Nephron (organoid): ENCODE data around the gene PCDHGA1.

Experiments used
- H3K27ac Mint-ChIP-seq, 3 experiments: 2 replicates each; pipeline ENCODE4 v1.8.0; 2020; ENCODE audit warnings: mixed read lengths in 3 of 3, mild to moderate bottlenecking in 2 of 3, moderate library complexity in 1 of 3
- H3K27me3 Mint-ChIP-seq: 2 replicates; pipeline ENCODE4 v1.8.0; 2021; ENCODE audit warnings: low read depth, mild to moderate bottlenecking, moderate library complexity, mixed read lengths
- H3K36me3 Mint-ChIP-seq: 2 replicates; pipeline ENCODE4 v1.8.0; 2020; ENCODE audit warnings: low read depth, mixed read lengths
- H3K4me1 Mint-ChIP-seq: 2 replicates; pipeline ENCODE4 v1.8.0; 2020; ENCODE audit warnings: mixed read lengths
- H3K4me3 Mint-ChIP-seq, 3 experiments: 2 replicates each; pipeline ENCODE4 v1.8.0; 2020; ENCODE audit warnings: mild to moderate bottlenecking in 3 of 3, mixed read lengths in 3 of 3, moderate library complexity in 2 of 3
- H3K9me3 Mint-ChIP-seq: 2 replicates; pipeline ENCODE4 v1.8.0; 2020; ENCODE audit warnings: mixed read lengths
- TF ChIP-seq, protein P1 (sequence below), 3 experiments: fragments of 200-600 bp; sonication (generic); IDR thresholded peaks; one replicate each; pipeline ENCODE4 v1.5.0; 2021; ENCODE audit warnings: antibody characterized with exemption in 3 of 3; ENCODE audit not compliant: unreplicated experiment in 3 of 3

PCDHGA1 gene

DNA sequence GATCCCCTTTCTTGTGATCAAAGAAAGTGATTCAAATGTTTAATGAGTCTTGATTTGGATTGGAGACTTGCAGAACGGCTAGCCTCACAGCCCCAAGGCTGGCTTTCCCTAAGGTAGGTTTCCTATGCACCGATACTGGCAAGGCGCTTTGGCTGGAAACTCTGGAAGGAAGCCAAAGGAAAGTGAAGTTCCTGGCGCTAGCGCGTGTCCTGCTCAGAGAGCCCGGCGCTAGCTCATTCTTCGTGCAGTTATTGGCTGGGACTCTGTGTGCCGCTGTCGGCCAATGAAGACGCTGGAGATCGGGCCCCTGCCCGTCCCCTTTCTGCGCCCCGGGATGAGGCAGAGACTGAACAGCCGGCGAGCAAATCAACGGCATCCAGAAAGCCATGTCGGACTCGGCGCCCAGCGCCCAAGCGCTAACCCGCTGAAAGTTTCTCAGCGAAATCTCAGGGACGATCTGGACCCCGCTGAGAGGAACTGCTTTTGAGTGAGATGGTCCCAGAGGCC is 145.4 kb downstream of the PCDHGA1 start, which contains the start of gene PCDHGC3:
PCDHGC3 (plus strand) TSS at position 342 of the 507 bp plus-strand sequence; CDS start at position 493, 151 bp downstream.
- Mint-ChIP-seq H3K36me3 (peaks cover 65% of the 10 kb centered on the region), H3K9me3 (peaks cover 43% of the 10 kb centered on the region), H3K4me1 (peaks cover 23% of the 10 kb centered on the region), H3K27ac (peak within 1 kb of the TSS; percentile 95 to 98 (median 97)), H3K27me3 (no peaks in the 10 kb centered on the region), H3K4me3 (peak within 1 kb of the TSS; percentile 98 to 99 (median 98))
- TF ChIP-seq, protein P1, sequence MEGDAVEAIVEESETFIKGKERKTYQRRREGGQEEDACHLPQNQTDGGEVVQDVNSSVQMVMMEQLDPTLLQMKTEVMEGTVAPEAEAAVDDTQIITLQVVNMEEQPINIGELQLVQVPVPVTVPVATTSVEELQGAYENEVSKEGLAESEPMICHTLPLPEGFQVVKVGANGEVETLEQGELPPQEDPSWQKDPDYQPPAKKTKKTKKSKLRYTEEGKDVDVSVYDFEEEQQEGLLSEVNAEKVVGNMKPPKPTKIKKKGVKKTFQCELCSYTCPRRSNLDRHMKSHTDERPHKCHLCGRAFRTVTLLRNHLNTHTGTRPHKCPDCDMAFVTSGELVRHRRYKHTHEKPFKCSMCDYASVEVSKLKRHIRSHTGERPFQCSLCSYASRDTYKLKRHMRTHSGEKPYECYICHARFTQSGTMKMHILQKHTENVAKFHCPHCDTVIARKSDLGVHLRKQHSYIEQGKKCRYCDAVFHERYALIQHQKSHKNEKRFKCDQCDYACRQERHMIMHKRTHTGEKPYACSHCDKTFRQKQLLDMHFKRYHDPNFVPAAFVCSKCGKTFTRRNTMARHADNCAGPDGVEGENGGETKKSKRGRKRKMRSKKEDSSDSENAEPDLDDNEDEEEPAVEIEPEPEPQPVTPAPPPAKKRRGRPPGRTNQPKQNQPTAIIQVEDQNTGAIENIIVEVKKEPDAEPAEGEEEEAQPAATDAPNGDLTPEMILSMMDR (IDR thresholded peaks at IDR 0.05; ENCODE audit: unreplicated experiment in 3 of 3), result peak in 1 of 3 experiments; percentile 33

DNA sequence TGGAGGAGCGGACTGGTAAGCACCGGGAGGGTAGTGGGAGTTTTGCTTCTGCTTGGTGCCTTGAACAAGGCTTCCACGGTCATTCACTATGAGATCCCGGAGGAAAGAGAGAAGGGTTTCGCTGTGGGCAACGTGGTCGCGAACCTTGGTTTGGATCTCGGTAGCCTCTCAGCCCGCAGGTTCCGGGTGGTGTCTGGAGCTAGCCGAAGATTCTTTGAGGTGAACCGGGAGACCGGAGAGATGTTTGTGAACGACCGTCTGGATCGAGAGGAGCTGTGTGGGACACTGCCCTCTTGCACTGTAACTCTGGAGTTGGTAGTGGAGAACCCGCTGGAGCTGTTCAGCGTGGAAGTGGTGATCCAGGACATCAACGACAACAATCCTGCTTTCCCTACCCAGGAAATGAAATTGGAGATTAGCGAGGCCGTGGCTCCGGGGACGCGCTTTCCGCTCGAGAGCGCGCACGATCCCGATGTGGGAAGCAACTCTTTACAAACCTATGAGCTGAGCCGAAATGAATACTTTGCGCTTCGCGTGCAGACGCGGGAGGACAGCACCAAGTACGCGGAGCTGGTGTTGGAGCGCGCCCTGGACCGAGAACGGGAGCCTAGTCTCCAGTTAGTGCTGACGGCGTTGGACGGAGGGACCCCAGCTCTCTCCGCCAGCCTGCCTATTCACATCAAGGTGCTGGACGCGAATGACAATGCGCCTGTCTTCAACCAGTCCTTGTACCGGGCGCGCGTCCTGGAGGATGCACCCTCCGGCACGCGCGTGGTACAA is 146.0 kb downstream of the PCDHGA1 start:
- H3K36me3 Mint-ChIP-seq, result peaks cover 69% of the 10 kb centered on the region
- H3K9me3 Mint-ChIP-seq, result peaks cover 43% of the 10 kb centered on the region
- H3K27ac Mint-ChIP-seq, result peak overlapping the region; percentile 95 to 98 (median 97)
- TF ChIP-seq, protein P1 (IDR thresholded peaks at IDR 0.05; ENCODE audit: unreplicated experiment in 3 of 3), result no peak
- H3K27me3 Mint-ChIP-seq, result no peaks in the 10 kb centered on the region
- H3K4me3 Mint-ChIP-seq, result peak overlapping the region; percentile 98 to 99 (median 98)
- H3K4me1 Mint-ChIP-seq, result peaks cover 23% of the 10 kb centered on the region

DNA sequence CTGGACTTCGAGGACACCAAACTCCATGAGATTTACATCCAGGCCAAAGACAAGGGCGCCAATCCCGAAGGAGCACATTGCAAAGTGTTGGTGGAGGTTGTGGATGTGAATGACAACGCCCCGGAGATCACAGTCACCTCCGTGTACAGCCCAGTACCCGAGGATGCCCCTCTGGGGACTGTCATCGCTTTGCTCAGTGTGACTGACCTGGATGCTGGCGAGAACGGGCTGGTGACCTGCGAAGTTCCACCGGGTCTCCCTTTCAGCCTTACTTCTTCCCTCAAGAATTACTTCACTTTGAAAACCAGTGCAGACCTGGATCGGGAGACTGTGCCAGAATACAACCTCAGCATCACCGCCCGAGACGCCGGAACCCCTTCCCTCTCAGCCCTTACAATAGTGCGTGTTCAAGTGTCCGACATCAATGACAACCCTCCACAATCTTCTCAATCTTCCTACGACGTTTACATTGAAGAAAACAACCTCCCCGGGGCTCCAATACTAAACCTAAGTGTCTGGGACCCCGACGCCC is 146.8 kb downstream of the PCDHGA1 start:
- Mint-ChIP-seq H3K36me3 (peaks cover 64% of the 10 kb centered on the region), H3K4me1 (peaks cover 23% of the 10 kb centered on the region), H3K9me3 (peaks cover 44% of the 10 kb centered on the region), H3K4me3 (peak overlapping the region; percentile 98 to 99 (median 98)), H3K27me3 (no peaks in the 10 kb centered on the region), H3K27ac (no peak overlapping the region)
- TF ChIP-seq, protein P1 (IDR thresholded peaks at IDR 0.05; ENCODE audit: unreplicated experiment in 3 of 3), result no peak

DNA sequence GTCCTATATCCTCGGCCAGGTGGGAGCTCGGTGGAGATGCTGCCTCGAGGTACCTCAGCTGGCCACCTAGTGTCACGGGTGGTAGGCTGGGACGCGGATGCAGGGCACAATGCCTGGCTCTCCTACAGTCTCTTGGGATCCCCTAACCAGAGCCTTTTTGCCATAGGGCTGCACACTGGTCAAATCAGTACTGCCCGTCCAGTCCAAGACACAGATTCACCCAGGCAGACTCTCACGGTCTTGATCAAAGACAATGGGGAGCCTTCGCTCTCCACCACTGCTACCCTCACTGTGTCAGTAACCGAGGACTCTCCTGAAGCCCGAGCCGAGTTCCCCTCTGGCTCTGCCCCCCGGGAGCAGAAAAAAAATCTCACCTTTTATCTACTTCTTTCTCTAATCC is 147.5 kb downstream of the PCDHGA1 start:
- TF ChIP-seq, protein P1 (IDR thresholded peaks at IDR 0.05; ENCODE audit: unreplicated experiment in 3 of 3), result no peak
- Mint-ChIP-seq H3K27me3 (no peaks in the 10 kb centered on the region), H3K4me1 (peaks cover 29% of the 10 kb centered on the region), H3K27ac (no peak overlapping the region), H3K4me3 (peak overlapping the region; percentile 98 to 99 (median 98)), H3K9me3 (peaks cover 48% of the 10 kb centered on the region), H3K36me3 (peaks cover 69% of the 10 kb centered on the region)

DNA sequence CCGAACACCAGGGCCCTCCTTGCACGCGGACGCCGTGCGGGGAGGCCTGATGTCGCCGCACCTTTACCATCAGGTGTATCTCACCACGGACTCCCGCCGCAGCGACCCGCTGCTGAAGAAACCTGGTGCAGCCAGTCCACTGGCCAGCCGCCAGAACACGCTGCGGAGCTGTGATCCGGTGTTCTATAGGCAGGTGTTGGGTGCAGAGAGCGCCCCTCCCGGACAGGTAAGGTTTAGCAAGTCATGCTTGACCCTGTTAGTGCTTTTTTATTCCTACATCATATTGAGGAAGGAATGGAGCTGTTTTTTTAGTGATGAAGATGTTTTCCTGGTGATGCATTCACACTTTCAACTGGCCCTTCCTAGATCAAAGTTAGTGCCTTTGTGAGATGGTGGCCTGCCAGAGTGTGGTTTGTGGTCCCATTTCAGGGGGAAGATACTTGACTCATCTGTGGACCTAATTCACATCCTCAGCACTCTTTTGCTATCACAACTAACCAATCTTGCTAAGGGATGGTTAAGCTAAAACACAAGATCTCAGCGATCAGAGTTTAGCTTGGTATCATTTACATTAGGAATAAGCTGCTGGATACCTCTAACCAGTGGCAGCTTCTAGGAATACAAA is 148.1 kb downstream of the PCDHGA1 start:
- no peak overlapping the region for H3K27ac Mint-ChIP-seq

More for the DNA sequence above, 148.1 kb downstream of the PCDHGA1 start:
- H3K4me1 Mint-ChIP-seq, result peaks cover 34% of the 10 kb centered on the region
- no peaks in the 10 kb centered on the region for H3K27me3 Mint-ChIP-seq
- TF ChIP-seq, protein P1 (IDR thresholded peaks at IDR 0.05; ENCODE audit: unreplicated experiment in 3 of 3), result no peak
- H3K9me3 Mint-ChIP-seq, result peaks cover 50% of the 10 kb centered on the region
- peaks cover 74% of the 10 kb centered on the region for H3K36me3 Mint-ChIP-seq
- peak overlapping the region; percentile 4 to 99 (median 98) for H3K4me3 Mint-ChIP-seq
